ENCODE measurements around the gene HOXD1. TPM values are rescaled to one million over a fixed set of nuclear protein-coding genes. Genes with fewer than 3 reads are reported as not detected.

Gene HOXD1
- total RNA-seq, 1 donor from 2014 or later = 1.1 TPM

- peak; percentile 80 for DNase-seq (ENCODE audit: low spot score)
These were observed 35.9 kb upstream of the HOXD1 start for GRCh38 chr2:176152350-176153181.

- DNase-seq (ENCODE audit: low spot score) = no peak
These were observed 33.8 kb upstream of the HOXD1 start for GRCh38 chr2:176154576-176155252.

GRCh38 chr2:176155356-176156044 is 33.0 kb upstream of the HOXD1 start:
- no peak for DNase-seq (ENCODE audit: low spot score)

- DNase-seq (ENCODE audit: low spot score) = no peak
These were observed 32.1 kb upstream of the HOXD1 start for GRCh38 chr2:176156301-176156806.

GRCh38 chr2:176156807-176157498 is 31.5 kb upstream of the HOXD1 start, which contains the start of gene HOXD3:
Gene HOXD3, plus strand, starts transcription at chr2:176157307. Its CDS starts 11,808 bp downstream, at chr2:176169115.
- DNase-seq (ENCODE audit: low spot score) = no peak

GRCh38 chr2:176157499-176158185 is 30.8 kb upstream of the HOXD1 start:
- DNase-seq (ENCODE audit: low spot score) = no peak

- no peak for DNase-seq (ENCODE audit: low spot score)
These were observed 30.3 kb upstream of the HOXD1 start for GRCh38 chr2:176158186-176158591.

GRCh38 chr2:176158855-176159662 is 29.4 kb upstream of the HOXD1 start:
- no peak for DNase-seq (ENCODE audit: low spot score)

GRCh38 chr2:176159663-176160250 is 28.7 kb upstream of the HOXD1 start:
- no peak for DNase-seq (ENCODE audit: low spot score)

GRCh38 chr2:176160251-176160985 is 28.1 kb upstream of the HOXD1 start:
- DNase-seq (ENCODE audit: low spot score) = peak; percentile 77

GRCh38 chr2:176160986-176161824 is 27.3 kb upstream of the HOXD1 start:
- no peak for DNase-seq (ENCODE audit: low spot score)

- DNase-seq (ENCODE audit: low spot score) = no peak
These were observed 26.4 kb upstream of the HOXD1 start for GRCh38 chr2:176161825-176162626.

GRCh38 chr2:176162911-176163671 is 25.4 kb upstream of the HOXD1 start:
- DNase-seq (ENCODE audit: low spot score) = no peak

- no peak for DNase-seq (ENCODE audit: low spot score)
These were observed 24.8 kb upstream of the HOXD1 start for GRCh38 chr2:176163672-176164056.

- DNase-seq (ENCODE audit: low spot score) = no peak
These were observed 24.3 kb upstream of the HOXD1 start for GRCh38 chr2:176164201-176164600.
